Fibroblast of pulmonary artery (primary cell): Measurements from ENCODE around the gene CNTNAP2.

Experiments used
- DNase-seq: peaks from one replicate; pipeline ENCODE4 v3.0.0-alpha.2; 2010; ENCODE audit warnings: low read depth
- H3K4me3 ChIP-seq: replicated peaks from 2 replicates; pipeline ENCODE4 v1.5.1; 2011; ENCODE audit warnings: low read depth, mild to moderate bottlenecking, control low read depth, low read length, moderate library complexity
- CTCF ChIP-seq: IDR thresholded peaks from 2 replicates; pipeline ENCODE4 v1.5.1; 2011; ENCODE audit warnings: mild to moderate bottlenecking, control low read depth, low read length, inconsistent platforms; ENCODE audit errors: missing control alignments

CNTNAP2 gene

GRCh38 chr7:147146169-147146568 is 1029.6 kb downstream of the CNTNAP2 start:
- TF ChIP-seq CTCF, result no peak
- no peak for DNase-seq
- H3K4me3 ChIP-seq, result no peak overlapping the region

- no peak for TF ChIP-seq CTCF
- H3K4me3 ChIP-seq, result no peak overlapping the region
- DNase-seq, result no peak
Observed at GRCh38 chr7:147151661-147152060, 1035.1 kb downstream of the CNTNAP2 start.

- DNase-seq, result no peak
- H3K4me3 ChIP-seq, result no peak overlapping the region
- no peak for TF ChIP-seq CTCF
Observed at GRCh38 chr7:147153571-147153970, 1037.0 kb downstream of the CNTNAP2 start.

GRCh38 chr7:147161405-147161804 is 1044.8 kb downstream of the CNTNAP2 start:
- TF ChIP-seq CTCF, result no peak
- H3K4me3 ChIP-seq, result no peak overlapping the region
- no peak for DNase-seq

- no peak overlapping the region for H3K4me3 ChIP-seq
- TF ChIP-seq CTCF, result no peak
- DNase-seq, result no peak
Observed at GRCh38 chr7:147170341-147171012, 1053.9 kb downstream of the CNTNAP2 start.

- no peak for TF ChIP-seq CTCF
- H3K4me3 ChIP-seq, result no peak overlapping the region
- DNase-seq, result no peak
Observed at GRCh38 chr7:147171013-147171391, 1054.4 kb downstream of the CNTNAP2 start.

GRCh38 chr7:147173883-147174282 is 1057.3 kb downstream of the CNTNAP2 start:
- no peak for DNase-seq
- H3K4me3 ChIP-seq, result no peak overlapping the region
- no peak for TF ChIP-seq CTCF
